Activated CD8-positive, alpha-beta memory T cell treated with anti-CD3 and anti-CD28 coated beads, Interleukin-2, amount 10 ng/mL, durations not matched to agents 7 days and 5 days (primary cell): Measurements from ENCODE around the gene CNNM4. TPM values are rescaled to one million over a fixed set of nuclear protein-coding genes. Genes with fewer than 3 reads are reported as not detected.
"Not testable (repeated sequence)": the region's sequence is repeated elsewhere in the genome, so short reads cannot be mapped to it uniquely, and the experiment has no call there.

Experiments
- ATAC-seq: fragments of 150-1000 bp; cut with Tn5 transposase; one replicate; pipeline ENCODE4 v1.10.0; 2021; ENCODE audit warnings: moderate library complexity
- CTCF ChIA-PET: fragments of 350-600 bp; sonication (Branson Sonifier 250); formaldehyde crosslinking; loops from one replicate; lab custom pipeline; 2021; ENCODE audit warnings: antibody characterized with exemption; lab: Charles Lee
- DNase-seq: peaks from one replicate; pipeline ENCODE4 v3.0.0-alpha.2; 2020
- H3K27ac Mint-ChIP-seq: one replicate; pipeline ENCODE4 v1.8.0; 2021; ENCODE audit warnings: mild to moderate bottlenecking, mixed read lengths
- H3K27me3 Mint-ChIP-seq: one replicate; pipeline ENCODE4 v1.8.0; 2021; ENCODE audit warnings: mixed read lengths
- H3K36me3 Mint-ChIP-seq: one replicate; pipeline ENCODE4 v1.8.0; 2021; ENCODE audit warnings: mild to moderate bottlenecking, mixed read lengths
- H3K4me1 Mint-ChIP-seq: one replicate; pipeline ENCODE4 v1.8.0; 2021; ENCODE audit warnings: mixed read lengths
- H3K4me3 Mint-ChIP-seq: one replicate; pipeline ENCODE4 v1.8.0; 2021; ENCODE audit warnings: mild to moderate bottlenecking, moderate library complexity, mixed read lengths
- H3K9me3 Mint-ChIP-seq: one replicate; pipeline ENCODE4 v1.8.0; 2022; ENCODE audit warnings: low read depth, mixed read lengths
- total RNA-seq, 2 experiments: library from RNA; stranded (reverse); gene quantifications; one replicate each; pipeline ENCODE4 v1.2.3, GENCODE V29; 2021

The CNNM4 gene
- total RNA-seq, 2 experiments from 2014 or later, result 7.6 to 7.9 TPM

DNA sequence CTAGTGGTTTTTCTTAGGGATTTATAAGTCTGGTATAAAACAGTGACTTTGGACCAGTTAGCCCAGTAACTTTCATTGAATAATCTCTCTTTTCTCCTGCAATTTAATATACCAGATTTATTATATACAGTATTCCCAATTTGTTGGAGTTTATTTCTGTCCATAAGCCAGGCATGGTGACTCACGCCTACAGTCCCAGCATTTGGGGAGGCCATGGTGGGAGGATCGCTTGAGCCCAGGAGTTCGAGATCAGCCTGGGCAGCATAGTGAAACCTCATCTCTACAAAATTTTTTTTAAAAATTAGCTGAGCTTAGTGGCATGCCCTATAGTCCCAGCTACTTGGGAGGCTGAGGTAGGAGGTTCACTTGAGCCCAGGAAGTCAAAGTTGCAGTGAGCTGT lies 26.7 kb downstream of the CNNM4 start:
- H3K4me1 Mint-ChIP-seq, result no peaks in the 10 kb centered on the region
- H3K27me3 Mint-ChIP-seq, result no peaks in the 10 kb centered on the region
- H3K27ac Mint-ChIP-seq, result no peak overlapping the region
- CTCF ChIA-PET, result interaction anchor here (1.0 to 2.3 kb wide), 4 partner anchors 22 to 28 kb away, joined by 3 to 5 read pairs (median 4); partner anchors contain the start of gene CNNM3
- H3K9me3 Mint-ChIP-seq, result peaks cover 3% of the 10 kb centered on the region
- no peak overlapping the region for H3K4me3 Mint-ChIP-seq
- ATAC-seq (no peak), DNase-seq (no peak)
- H3K36me3 Mint-ChIP-seq, result no peaks in the 10 kb centered on the region

DNA sequence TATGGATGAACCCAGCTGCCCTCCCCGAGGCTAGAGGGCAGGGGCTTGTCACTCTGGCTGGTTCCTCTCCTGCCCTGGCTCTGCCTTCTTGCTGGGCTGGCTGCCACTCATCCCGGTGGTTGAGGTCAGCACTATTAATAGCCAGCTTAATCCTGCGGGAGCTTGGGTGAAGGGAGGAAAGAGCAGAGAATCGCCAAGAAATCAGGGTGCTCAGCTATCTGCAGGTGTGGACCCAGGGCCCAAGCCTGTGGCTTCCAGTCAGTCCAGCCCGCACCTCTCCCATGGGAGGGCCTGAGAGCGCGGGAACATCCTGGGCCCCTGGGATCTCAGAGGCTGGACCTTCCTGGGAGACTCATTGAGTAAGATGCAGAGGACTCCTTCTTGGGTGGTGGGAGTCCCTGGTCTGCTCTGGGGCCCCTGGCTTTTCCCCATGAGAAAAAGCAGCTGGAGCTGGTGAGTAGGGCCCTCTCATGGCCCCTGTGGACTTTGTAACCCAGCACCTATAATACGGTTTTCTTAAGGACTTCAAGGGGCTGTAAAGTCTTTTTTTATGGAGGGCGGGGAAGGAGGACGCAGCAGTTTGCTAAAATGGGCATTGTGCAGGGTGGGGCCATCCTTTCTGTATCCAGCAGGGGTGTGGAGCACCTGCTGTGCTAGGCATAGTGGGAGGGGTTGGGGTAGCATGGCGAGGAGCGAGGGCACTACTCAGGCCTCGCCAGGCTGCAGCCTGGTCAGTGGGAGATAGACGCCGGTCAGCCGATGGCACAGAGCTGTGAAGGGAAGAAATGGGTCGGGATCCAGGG lies 27.9 kb downstream of the CNNM4 start:
- H3K4me3 Mint-ChIP-seq, result no peak overlapping the region
- CTCF ChIA-PET, result interaction anchor here (1.0 to 1.5 kb wide), 2 partner anchors 10 to 27 kb away, joined by 3 to 4 read pairs; no protein-coding TSS in a partner anchor
- ATAC-seq (no peak), DNase-seq (no peak)
- no peak overlapping the region for H3K27ac Mint-ChIP-seq
- no peaks in the 10 kb centered on the region for H3K4me1 Mint-ChIP-seq
- no peaks in the 10 kb centered on the region for H3K36me3 Mint-ChIP-seq
- no peaks in the 10 kb centered on the region for H3K27me3 Mint-ChIP-seq
- peaks cover 3% of the 10 kb centered on the region for H3K9me3 Mint-ChIP-seq

DNA sequence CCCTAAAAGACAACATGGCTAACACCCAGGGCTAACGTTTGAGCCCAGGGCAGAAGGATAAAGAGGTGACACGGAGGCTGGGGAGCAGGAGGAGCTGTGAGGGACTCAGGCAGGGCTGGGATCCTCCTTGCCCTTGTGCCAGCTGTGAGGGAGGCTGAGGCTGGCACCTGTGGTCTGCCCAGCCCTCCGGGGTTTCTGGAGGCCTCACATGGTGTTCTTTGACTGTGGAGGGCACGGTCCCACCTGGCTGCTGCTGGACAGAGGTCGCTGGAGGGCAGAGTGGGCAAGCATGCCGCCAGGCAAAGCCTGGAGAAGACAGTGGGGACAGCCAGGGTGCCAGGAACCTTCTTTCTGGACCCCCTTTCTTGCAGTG lies 28.5 kb downstream of the CNNM4 start:
- Mint-ChIP-seq H3K4me3 (no peak overlapping the region), H3K4me1 (no peaks in the 10 kb centered on the region), H3K36me3 (no peaks in the 10 kb centered on the region), H3K9me3 (peaks cover 3% of the 10 kb centered on the region), H3K27ac (no peak overlapping the region), H3K27me3 (no peaks in the 10 kb centered on the region)
- CTCF ChIA-PET, result no interaction called here
- ATAC-seq (no peak), DNase-seq (no peak)

DNA sequence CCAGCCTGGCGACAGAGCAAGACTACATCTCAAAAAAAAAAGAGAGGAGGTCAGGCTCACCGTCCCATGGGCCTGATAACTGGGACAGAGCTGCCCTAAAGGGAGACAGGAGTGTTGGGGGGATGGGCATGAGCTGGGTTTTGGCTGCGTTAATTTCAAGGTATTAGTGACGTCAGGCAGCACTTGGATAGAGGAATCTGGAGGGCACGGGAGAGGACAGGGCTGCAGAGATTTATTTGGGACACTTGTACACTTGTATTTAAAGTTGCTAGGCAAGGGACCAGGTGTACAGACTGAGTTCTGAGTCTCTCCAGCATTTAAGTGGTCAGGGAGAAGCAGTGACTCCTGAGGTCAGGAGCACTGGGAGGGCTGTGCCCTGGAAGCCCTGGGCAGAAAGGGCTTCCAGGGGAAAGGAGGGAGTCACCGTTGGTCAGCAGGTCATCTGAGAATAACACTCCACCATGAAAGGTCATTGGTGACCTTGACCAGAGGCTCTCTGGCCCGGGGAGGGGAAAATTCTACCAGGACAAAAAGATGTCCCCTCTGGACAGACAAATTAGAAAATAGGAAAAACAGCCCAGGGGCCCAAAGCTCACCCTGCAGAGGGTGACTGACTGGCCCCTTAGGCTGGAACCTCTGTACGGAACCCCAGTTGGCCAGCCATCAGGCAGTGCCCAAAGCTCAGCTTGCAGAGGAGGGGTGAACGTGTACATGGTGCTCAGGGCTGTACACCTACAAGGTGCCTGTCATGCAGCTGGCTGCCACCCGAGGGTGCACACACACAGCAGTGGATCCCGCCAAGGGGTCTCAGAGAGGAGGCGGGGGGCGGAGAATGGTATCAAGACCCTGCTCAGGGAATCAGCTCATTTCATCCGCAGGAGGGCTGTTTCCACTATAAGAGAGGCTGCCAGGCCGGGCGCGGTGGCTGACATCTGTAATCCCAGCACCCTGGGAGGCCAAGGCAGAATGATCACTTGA lies 32.4 kb downstream of the CNNM4 start:
- H3K9me3 Mint-ChIP-seq, result peaks cover 3% of the 10 kb centered on the region
- ATAC-seq (no peak), DNase-seq (no peak)
- H3K36me3 Mint-ChIP-seq, result no peaks in the 10 kb centered on the region
- H3K27ac Mint-ChIP-seq, result no peak overlapping the region
- no peaks in the 10 kb centered on the region for H3K4me1 Mint-ChIP-seq
- no peak overlapping the region for H3K4me3 Mint-ChIP-seq
- no peaks in the 10 kb centered on the region for H3K27me3 Mint-ChIP-seq
- CTCF ChIA-PET, result interaction anchor here (0.5 to 2.6 kb wide), 2 partner anchors 30 to 320 kb away, joined by 3 to 11 read pairs; no protein-coding TSS in a partner anchor

DNA sequence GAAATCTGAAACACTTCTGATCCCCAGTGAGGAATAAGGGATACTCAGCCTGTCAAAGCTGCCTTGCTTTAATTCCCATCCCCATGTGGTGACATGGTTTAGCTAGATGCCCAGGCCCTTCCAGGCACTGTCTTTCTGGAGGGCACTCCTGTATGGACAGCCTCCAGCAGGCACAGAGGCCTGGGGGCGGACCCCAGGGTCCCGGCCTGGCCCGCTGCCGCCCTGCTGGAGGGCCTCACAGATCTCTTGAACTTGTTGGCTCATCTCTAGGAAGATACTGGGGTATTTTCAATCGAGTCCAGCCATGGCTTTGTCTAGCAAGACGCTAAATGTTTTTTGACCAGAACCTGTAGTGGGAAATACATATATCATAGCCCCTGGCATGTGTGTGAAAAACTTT lies 34.4 kb downstream of the CNNM4 start:
- Mint-ChIP-seq H3K36me3 (no peaks in the 10 kb centered on the region), H3K27ac (no peak overlapping the region), H3K4me3 (no peak overlapping the region), H3K9me3 (no peaks in the 10 kb centered on the region), H3K4me1 (no peaks in the 10 kb centered on the region), H3K27me3 (no peaks in the 10 kb centered on the region)
- ATAC-seq, result no peak
- CTCF ChIA-PET, result interaction anchor here (0.6 kb wide), 1 partner anchor 15 kb away, joined by 3 read pairs; no protein-coding TSS in a partner anchor
- no peak for DNase-seq

DNA sequence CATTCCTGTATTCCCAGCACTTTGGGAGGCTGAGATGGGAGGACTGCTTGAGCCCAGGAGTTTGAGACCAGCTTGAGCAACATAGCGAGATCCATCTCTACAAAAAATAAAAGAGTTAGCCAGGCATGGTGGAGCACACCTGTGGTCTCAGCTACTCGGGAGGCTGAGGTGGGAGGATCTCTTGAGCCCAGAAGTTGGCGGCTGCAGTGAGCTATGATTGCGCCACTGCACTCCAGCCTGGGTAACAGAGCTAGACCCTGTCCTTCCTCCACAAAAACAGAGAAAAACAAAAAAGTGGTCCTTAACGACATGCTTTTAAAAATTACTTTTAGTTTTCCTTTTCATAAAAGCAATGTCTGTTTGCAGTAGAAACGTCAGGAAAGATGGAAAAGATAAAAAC lies 35.8 kb downstream of the CNNM4 start:
- DNase-seq, H3K27ac Mint-ChIP-seq, H3K4me3 Mint-ChIP-seq, H3K27me3 Mint-ChIP-seq, ATAC-seq, H3K9me3 Mint-ChIP-seq, H3K36me3 Mint-ChIP-seq, H3K4me1 Mint-ChIP-seq, CTCF ChIA-PET: not testable (repeated sequence)

DNA sequence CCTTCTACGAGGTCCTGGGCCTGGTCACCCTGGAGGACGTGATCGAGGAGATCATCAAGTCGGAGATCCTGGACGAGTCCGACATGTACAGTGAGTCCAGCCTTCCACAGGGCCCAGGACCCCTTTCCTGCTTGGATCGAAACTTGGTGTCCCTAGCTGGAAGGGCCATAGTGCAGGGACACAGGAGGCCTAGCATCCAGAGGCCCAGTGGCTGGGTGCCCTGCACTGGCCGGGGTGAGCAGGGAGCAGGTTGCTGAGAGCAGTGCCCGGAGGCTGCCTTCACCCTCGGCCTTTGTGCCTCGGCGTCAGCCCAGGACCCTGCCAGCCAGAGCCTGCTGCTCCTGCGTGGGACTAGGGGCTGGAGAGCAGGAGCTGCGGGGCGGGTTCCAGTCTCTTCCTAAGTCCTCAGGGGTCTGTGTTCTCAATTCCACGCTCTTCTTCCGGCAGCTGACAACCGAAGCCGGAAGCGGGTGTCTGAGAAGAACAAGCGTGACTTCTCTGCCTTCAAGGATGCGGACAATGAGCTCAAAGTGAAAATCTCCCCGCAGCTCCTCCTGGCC lies 36.4 kb downstream of the CNNM4 start:
- DNase-seq, result no peak
- H3K4me3 Mint-ChIP-seq, result no peak overlapping the region
- no peak for ATAC-seq
- CTCF ChIA-PET, result no interaction called here
- H3K27ac Mint-ChIP-seq, result no peak overlapping the region
- no peaks in the 10 kb centered on the region for H3K9me3 Mint-ChIP-seq
- no peaks in the 10 kb centered on the region for H3K27me3 Mint-ChIP-seq
- no peaks in the 10 kb centered on the region for H3K36me3 Mint-ChIP-seq
- no peaks in the 10 kb centered on the region for H3K4me1 Mint-ChIP-seq

DNA sequence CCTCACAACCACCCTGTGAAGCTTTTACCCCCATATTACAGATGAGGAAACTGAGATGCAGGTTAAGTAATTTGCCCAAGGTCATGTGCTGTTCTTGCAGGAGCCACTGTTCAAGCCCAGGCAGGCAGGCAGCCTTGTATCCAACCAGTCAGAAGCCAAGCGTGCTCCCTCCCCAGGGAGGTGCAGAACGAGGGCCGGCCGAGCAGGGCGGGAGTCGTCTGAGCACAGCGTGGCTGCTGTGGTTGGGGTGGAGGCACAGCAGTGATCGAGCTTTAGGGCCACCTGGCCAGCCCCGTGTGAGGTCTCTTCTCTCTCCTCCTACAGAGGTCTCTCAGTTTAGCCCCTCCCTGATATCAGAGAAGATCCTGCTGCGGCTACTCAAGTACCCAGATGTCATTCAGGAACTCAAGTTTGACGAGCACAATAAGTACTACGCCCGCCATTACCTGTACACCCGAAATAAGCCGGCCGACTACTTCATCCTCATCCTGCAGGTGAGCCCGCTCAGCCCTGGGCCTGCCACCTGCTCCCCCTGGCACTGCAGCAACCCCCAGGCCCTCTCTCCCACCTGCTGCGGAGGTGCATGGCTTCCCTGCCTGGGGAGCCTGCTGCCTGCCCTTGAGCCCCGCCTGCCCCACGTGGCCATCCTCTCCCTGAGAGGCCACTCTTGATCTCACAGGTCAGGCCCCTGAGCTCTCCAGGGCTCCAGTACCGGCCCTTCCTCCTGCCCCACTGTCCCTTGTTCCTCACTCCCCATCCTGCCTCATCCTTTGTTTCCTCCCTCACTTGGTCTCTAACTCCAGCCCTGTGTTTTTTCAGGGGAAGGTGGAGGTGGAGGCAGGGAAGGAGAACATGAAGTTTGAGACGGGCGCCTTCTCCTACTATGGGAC lies 38.3 kb downstream of the CNNM4 start:
- no peak for DNase-seq
- no peaks in the 10 kb centered on the region for H3K27me3 Mint-ChIP-seq
- H3K36me3 Mint-ChIP-seq, result no peaks in the 10 kb centered on the region
- no peaks in the 10 kb centered on the region for H3K9me3 Mint-ChIP-seq
- CTCF ChIA-PET, result interaction anchor here (1.0 to 2.8 kb wide), 5 partner anchors 11 to 197 kb away, joined by 3 to 15 read pairs (median 4); no protein-coding TSS in a partner anchor
- no peak overlapping the region for H3K4me3 Mint-ChIP-seq
- no peaks in the 10 kb centered on the region for H3K4me1 Mint-ChIP-seq
- no peak for ATAC-seq
- H3K27ac Mint-ChIP-seq, result no peak overlapping the region

DNA sequence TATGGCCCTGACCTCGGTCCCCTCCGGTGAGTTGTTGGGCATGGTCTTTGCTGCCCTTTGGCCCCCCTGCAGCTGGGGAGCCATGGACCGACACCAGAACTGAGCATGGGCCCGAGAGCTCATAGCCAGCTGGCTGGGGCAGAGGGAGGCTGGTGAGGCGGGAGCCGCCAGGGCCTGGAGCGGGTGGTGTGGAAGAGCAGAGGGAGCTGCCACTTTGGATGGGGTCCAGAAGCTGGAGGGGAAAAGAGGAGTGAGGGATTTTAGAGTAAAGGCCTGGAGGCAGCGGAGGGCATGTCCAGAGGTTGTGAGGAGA lies 38.9 kb downstream of the CNNM4 start:
- no peaks in the 10 kb centered on the region for H3K4me1 Mint-ChIP-seq
- CTCF ChIA-PET, result interaction anchor here (1.2 to 2.8 kb wide), 7 partner anchors 8 to 263 kb away, joined by 3 to 17 read pairs (median 6); partner anchors contain the start of gene CNNM3
- ATAC-seq (no peak), DNase-seq (no peak)
- H3K36me3 Mint-ChIP-seq, result no peaks in the 10 kb centered on the region
- H3K27ac Mint-ChIP-seq, result no peak overlapping the region
- H3K27me3 Mint-ChIP-seq, result no peaks in the 10 kb centered on the region
- H3K4me3 Mint-ChIP-seq, result no peak overlapping the region
- no peaks in the 10 kb centered on the region for H3K9me3 Mint-ChIP-seq

DNA sequence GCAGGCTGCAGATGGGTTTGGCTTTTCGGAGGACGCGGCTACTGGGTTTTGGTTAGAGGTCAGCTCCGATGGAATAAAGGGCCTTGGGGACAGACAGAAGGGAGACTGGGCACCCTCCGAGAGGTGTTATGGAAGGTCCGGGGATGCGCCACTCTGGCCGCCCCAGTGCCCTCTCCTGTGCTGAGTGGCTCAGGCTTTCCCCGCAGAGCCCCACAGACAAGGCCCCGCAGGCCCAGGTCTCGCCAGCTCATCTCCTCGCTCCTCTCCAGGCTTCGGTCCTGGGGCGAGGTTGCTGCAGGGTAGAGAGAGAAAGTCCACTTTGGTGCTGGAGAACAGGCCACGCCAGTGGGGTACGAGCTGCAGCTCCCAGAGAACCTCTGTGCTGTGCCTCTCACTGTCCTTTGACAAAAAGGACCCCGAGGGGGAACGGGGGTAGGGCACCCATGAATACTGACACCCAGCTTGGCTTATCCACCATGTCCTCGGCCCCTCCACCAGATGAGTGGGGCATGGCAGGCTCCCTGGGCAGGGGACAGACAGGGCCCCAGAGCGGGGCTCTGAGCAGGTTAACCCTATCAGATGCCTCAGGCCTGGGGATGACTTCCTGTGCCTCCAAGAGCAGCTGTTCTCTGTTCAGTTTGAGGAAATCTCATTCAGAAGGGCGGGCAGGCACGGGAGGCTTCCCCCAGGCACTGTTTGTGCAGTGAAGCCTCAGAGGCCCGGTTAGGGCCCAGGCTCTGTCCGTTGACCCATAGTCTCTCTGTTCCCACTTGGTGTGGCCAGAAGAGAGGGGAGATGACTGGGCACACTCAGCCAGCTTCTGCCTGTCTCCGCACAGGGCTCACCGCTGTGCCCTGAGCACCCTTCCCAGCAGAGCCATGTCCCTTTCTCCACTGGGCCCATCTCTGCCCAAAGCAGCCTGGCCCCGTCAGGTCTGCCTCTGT lies 39.6 kb downstream of the CNNM4 start:
- H3K27ac Mint-ChIP-seq, result no peak overlapping the region

DNA sequence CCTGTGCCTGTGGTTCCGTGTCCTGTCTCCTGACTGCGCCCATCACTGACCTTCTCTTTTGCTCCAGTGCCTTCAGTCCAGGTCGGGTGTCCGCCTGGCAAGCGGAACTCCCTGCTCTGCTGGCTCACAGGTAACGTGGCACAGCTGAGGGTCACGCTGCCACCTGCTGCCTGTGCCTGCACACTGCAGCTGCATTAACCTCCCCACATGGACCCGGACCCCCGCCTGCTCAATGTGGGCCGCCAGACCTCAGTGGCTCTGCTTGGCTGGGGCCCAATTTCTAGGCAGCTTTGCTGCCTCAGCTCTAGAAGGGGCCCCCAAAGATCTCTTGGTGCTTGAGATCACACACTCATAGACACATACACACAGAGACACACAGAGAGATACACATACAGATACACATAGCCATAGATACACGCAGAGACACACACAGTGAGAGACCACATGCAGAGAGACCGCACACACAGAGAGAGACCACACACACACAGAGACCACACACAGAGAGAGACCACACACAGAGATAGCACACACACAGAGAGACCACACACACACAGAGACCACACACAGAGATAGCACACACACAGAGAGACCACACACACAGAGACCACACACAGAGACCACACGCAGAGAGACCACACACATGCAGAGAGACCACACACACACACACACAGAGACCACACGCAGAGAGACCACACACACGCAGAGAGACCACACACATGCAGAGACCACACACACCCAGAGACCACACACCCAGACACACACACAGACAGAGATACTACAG lies 40.5 kb downstream of the CNNM4 start:
- peak; percentile 92 for ATAC-seq
- no peak overlapping the region for H3K27ac Mint-ChIP-seq
- CTCF ChIA-PET, result interaction anchor here (0.6 to 2.8 kb wide), 18 partner anchors 9 to 262 kb away, joined by 3 to 17 read pairs (median 4); partner anchors contain the start of gene CNNM3
- H3K9me3 Mint-ChIP-seq, result no peaks in the 10 kb centered on the region
- H3K27me3 Mint-ChIP-seq, result no peaks in the 10 kb centered on the region
- DNase-seq, result peak; percentile 83
- H3K4me3 Mint-ChIP-seq, result no peak overlapping the region
- no peaks in the 10 kb centered on the region for H3K36me3 Mint-ChIP-seq
- H3K4me1 Mint-ChIP-seq, result peaks cover 4% of the 10 kb centered on the region

More for the DNA sequence above, 39.6 kb downstream of the CNNM4 start:
- no peaks in the 10 kb centered on the region for H3K9me3 Mint-ChIP-seq
- CTCF ChIA-PET, result interaction anchor here (0.6 to 2.8 kb wide), 18 partner anchors 9 to 262 kb away, joined by 3 to 17 read pairs (median 4); partner anchors contain the start of gene CNNM3
- H3K27me3 Mint-ChIP-seq, result no peaks in the 10 kb centered on the region
- DNase-seq (no peak), ATAC-seq (no peak)
- peaks cover 2% of the 10 kb centered on the region for H3K4me1 Mint-ChIP-seq
- no peaks in the 10 kb centered on the region for H3K36me3 Mint-ChIP-seq
- no peak overlapping the region for H3K4me3 Mint-ChIP-seq
